ENCODE data around the gene NAPSA. TPM values are rescaled to one million over a fixed set of nuclear protein-coding genes. Genes with fewer than 3 reads are reported as not detected.
A peak's percentile ranks its signal among the peaks of the same experiment; 100 is the strongest.

Gene NAPSA
- total RNA-seq, 1 donor from 2014 or later: 1.6 TPM

GRCh38 chr19:50378863-50379236 is 13.4 kb upstream of the NAPSA start:
- peaks cover 51 to 54% of the 10 kb centered on the region in 2 donors for H3K36me3 ChIP-seq

GRCh38 chr19:50378169-50378862 is 12.9 kb upstream of the NAPSA start:
- intact Hi-C loops (cut with DNase I): loop anchor here (5.0 to 10.0 kb wide), 2 partner anchors 729 to 1316 kb away; partner anchors contain the start of genes CTU1 and SPACA6
- TF ChIP-seq CTCF (IDR thresholded peaks at IDR 0.05): no peak
- H3K9me3 ChIP-seq: no peaks in the 10 kb centered on the region
- H3K36me3 ChIP-seq: peaks cover 51 to 54% of the 10 kb centered on the region in 2 donors
- peaks cover 0 to 6% of the 10 kb centered on the region in 2 donors for H3K4me1 ChIP-seq
- no peak overlapping the region for H3K4me3 ChIP-seq
- no peak overlapping the region for H3K27ac ChIP-seq
- DNase-seq (ENCODE audit: low spot score in 2 of 2): no peak
- no peaks in the 10 kb centered on the region for H3K27me3 ChIP-seq

More at GRCh38 chr19:50378863-50379236, 13.4 kb upstream of the NAPSA start:
- intact Hi-C loops (cut with DNase I): loop anchor here (5.0 to 10.0 kb wide), 2 partner anchors 728 to 1316 kb away; partner anchors contain the start of genes CTU1 and SPACA6
- peaks cover 0 to 9% of the 10 kb centered on the region in 2 donors for H3K4me1 ChIP-seq
- no peak overlapping the region for H3K4me3 ChIP-seq
- TF ChIP-seq CTCF (IDR thresholded peaks at IDR 0.05): no peak
- DNase-seq (ENCODE audit: low spot score in 2 of 2): no peak
- H3K9me3 ChIP-seq: no peaks in the 10 kb centered on the region
- no peaks in the 10 kb centered on the region for H3K27me3 ChIP-seq
- H3K27ac ChIP-seq: no peak overlapping the region

GRCh38 chr19:50377517-50377916 is 12.1 kb upstream of the NAPSA start:
- TF ChIP-seq CTCF (IDR thresholded peaks at IDR 0.05): no peak
- intact Hi-C loops (cut with DNase I): loop anchor here (2.0 to 10.0 kb wide), 4 partner anchors 427 to 1317 kb away; partner anchors contain the start of genes AKT1S1, CTU1, SPACA6 and TBC1D17
- peaks cover 51 to 53% of the 10 kb centered on the region in 2 donors for H3K36me3 ChIP-seq

GRCh38 chr19:50377051-50377461 is 11.6 kb upstream of the NAPSA start:
- peak overlapping the region; percentile 99 to 100 for H3K27ac ChIP-seq
- no peaks in the 10 kb centered on the region for H3K27me3 ChIP-seq
- H3K36me3 ChIP-seq: peaks cover 46 to 48% of the 10 kb centered on the region in 2 donors
- no peak for TF ChIP-seq CTCF (IDR thresholded peaks at IDR 0.05)
- H3K9me3 ChIP-seq: no peaks in the 10 kb centered on the region
- intact Hi-C loops (cut with DNase I): loop anchor here (2.0 to 10.0 kb wide), 4 partner anchors 428 to 1318 kb away; partner anchors contain the start of genes AKT1S1, CTU1, SPACA6 and TBC1D17
- no peak for DNase-seq (ENCODE audit: low spot score in 2 of 2)
- peaks cover 0 to 6% of the 10 kb centered on the region in 2 donors for H3K4me1 ChIP-seq
- H3K4me3 ChIP-seq: peak overlapping the region; percentile 88 to 90

More at GRCh38 chr19:50377517-50377916, 12.1 kb upstream of the NAPSA start:
- H3K27ac ChIP-seq: peak overlapping the region; percentile 99 to 100
- peaks cover 0 to 6% of the 10 kb centered on the region in 2 donors for H3K4me1 ChIP-seq
- DNase-seq (ENCODE audit: low spot score in 2 of 2): no peak
- no peaks in the 10 kb centered on the region for H3K9me3 ChIP-seq
- H3K4me3 ChIP-seq: peak overlapping the region in 1 of 2 donors; percentile 90
- no peaks in the 10 kb centered on the region for H3K27me3 ChIP-seq

GRCh38 chr19:50376166-50377050 is 11.0 kb upstream of the NAPSA start, which contains the start of gene NR1H2:
Gene NR1H2, plus strand, starts transcription at chr19:50376457. Its CDS starts 1,149 bp downstream, at chr19:50377606.
- peak within 1 kb of the TSS; percentile 88 to 90 for H3K4me3 ChIP-seq
- no peaks in the 10 kb centered on the region for H3K27me3 ChIP-seq
- H3K9me3 ChIP-seq: no peaks in the 10 kb centered on the region
- DNase-seq (ENCODE audit: low spot score in 2 of 2): peak; percentile 77 to 97
- H3K27ac ChIP-seq: peak within 1 kb of the TSS; percentile 99 to 100
- intact Hi-C loops (cut with DNase I): loop anchor here (1.0 to 10.0 kb wide), 5 partner anchors 8 to 1318 kb away; partner anchors contain the start of genes AKT1S1, CTU1, POLD1 and SPACA6
- peaks cover 0 to 6% of the 10 kb centered on the region in 2 donors for H3K4me1 ChIP-seq
- no peak for TF ChIP-seq CTCF (IDR thresholded peaks at IDR 0.05)
- peaks cover 40 to 42% of the 10 kb centered on the region in 2 donors for H3K36me3 ChIP-seq

Data from ascending aorta (tissue), 2 donors.